Activated naive CD4-positive, alpha-beta T cell treated with anti-CD3 and anti-CD28 coated beads, Interleukin-2, amount 10 ng/mL, durations not matched to agents 7 days and 5 days (primary cell): Measurements from ENCODE around the gene ATL2.
"Not testable (repeated sequence)": the region's sequence is repeated elsewhere in the genome, so short reads cannot be mapped to it uniquely, and the experiment has no call there.

Source experiments
- CTCF ChIA-PET: fragments of 350-600 bp; sonication (Branson Sonifier 250); formaldehyde crosslinking; loops from one replicate; lab custom pipeline; 2021; ENCODE audit warnings: antibody characterized with exemption; lab: Charles Lee
- DNase-seq: peaks from one replicate; pipeline ENCODE4 v3.0.0-alpha.2; 2020
- H3K27ac Mint-ChIP-seq: one replicate; pipeline ENCODE4 v1.8.0; 2021; ENCODE audit warnings: mild to moderate bottlenecking, moderate library complexity, mixed read lengths
- H3K27me3 Mint-ChIP-seq: one replicate; pipeline ENCODE4 v1.8.0; 2021; ENCODE audit warnings: mild to moderate bottlenecking, mixed read lengths
- H3K36me3 Mint-ChIP-seq: one replicate; pipeline ENCODE4 v1.8.0; 2021; ENCODE audit warnings: mixed read lengths
- H3K4me1 Mint-ChIP-seq: one replicate; pipeline ENCODE4 v1.8.0; 2021; ENCODE audit warnings: mixed read lengths
- H3K4me3 Mint-ChIP-seq: one replicate; pipeline ENCODE4 v1.8.0; 2021; ENCODE audit warnings: mild to moderate bottlenecking, moderate library complexity, mixed read lengths
- H3K9me3 Mint-ChIP-seq: one replicate; pipeline ENCODE4 v1.8.0; 2021; ENCODE audit warnings: mixed read lengths

ATL2 gene

GRCh38 chr2:38330754-38331153 lies 46.3 kb downstream of the ATL2 start:
- CTCF ChIA-PET, result no interaction called here
- H3K4me3 Mint-ChIP-seq, result no peak overlapping the region
- peaks cover 11% of the 10 kb centered on the region for H3K9me3 Mint-ChIP-seq
- DNase-seq, result no peak
- H3K36me3 Mint-ChIP-seq, result peaks cover 40% of the 10 kb centered on the region
- H3K27ac Mint-ChIP-seq, result no peak overlapping the region
- no peaks in the 10 kb centered on the region for H3K27me3 Mint-ChIP-seq
- peaks cover 15% of the 10 kb centered on the region for H3K4me1 Mint-ChIP-seq

GRCh38 chr2:38327580-38327979 lies 49.5 kb downstream of the ATL2 start:
- CTCF ChIA-PET, result interaction anchor here (0.6 kb wide), 1 partner anchor 140 kb away, joined by 3 read pairs; no protein-coding TSS in a partner anchor

GRCh38 chr2:38323623-38324022 lies 53.5 kb downstream of the ATL2 start:
- Mint-ChIP-seq H3K4me3 (no peak overlapping the region), H3K9me3 (peaks cover 1% of the 10 kb centered on the region), H3K27me3 (no peaks in the 10 kb centered on the region), H3K36me3 (peaks cover 13% of the 10 kb centered on the region), H3K27ac (no peak overlapping the region), H3K4me1 (peaks cover 15% of the 10 kb centered on the region)
- DNase-seq, result no peak
- CTCF ChIA-PET, result interaction anchor here (1.4 kb wide), 1 partner anchor 184 kb away, joined by 3 read pairs; no protein-coding TSS in a partner anchor

More at GRCh38 chr2:38327580-38327979, 49.5 kb downstream of the ATL2 start:
- no peak for DNase-seq
- Mint-ChIP-seq H3K4me3 (no peak overlapping the region), H3K27me3 (no peaks in the 10 kb centered on the region), H3K36me3 (peaks cover 34% of the 10 kb centered on the region), H3K4me1 (peaks cover 17% of the 10 kb centered on the region), H3K27ac (no peak overlapping the region), H3K9me3 (peaks cover 11% of the 10 kb centered on the region)

- Mint-ChIP-seq H3K4me1 (peaks cover 10% of the 10 kb centered on the region), H3K27me3 (no peaks in the 10 kb centered on the region), H3K4me3 (no peak overlapping the region), H3K9me3 (no peaks in the 10 kb centered on the region), H3K36me3 (peaks cover 10% of the 10 kb centered on the region), H3K27ac (no peak overlapping the region)
- CTCF ChIA-PET, result interaction anchor here (1.0 kb wide), 1 partner anchor 54 kb away, joined by 3 read pairs; no protein-coding TSS in a partner anchor
- DNase-seq, result no peak
These were observed 54.7 kb downstream of the ATL2 start for GRCh38 chr2:38322224-38322914.

- not testable (repeated sequence) for H3K4me3 Mint-ChIP-seq, H3K4me1 Mint-ChIP-seq, H3K27me3 Mint-ChIP-seq, DNase-seq, H3K9me3 Mint-ChIP-seq
- peak overlapping the region; percentile 53 for H3K27ac Mint-ChIP-seq
- peaks cover 16% of the 10 kb centered on the region for H3K36me3 Mint-ChIP-seq
- CTCF ChIA-PET, result interaction anchor here (0.6 to 7.7 kb wide), 2 partner anchors 33 to 192 kb away, joined by 5 to 131 read pairs; no protein-coding TSS in a partner anchor
These were observed 57.8 kb downstream of the ATL2 start for GRCh38 chr2:38319240-38319639.

- no peak overlapping the region for H3K27ac Mint-ChIP-seq
- H3K27me3 Mint-ChIP-seq, result no peaks in the 10 kb centered on the region
- H3K4me1 Mint-ChIP-seq, result peaks cover 2% of the 10 kb centered on the region
- H3K9me3 Mint-ChIP-seq, result no peaks in the 10 kb centered on the region
- no peak for DNase-seq
- H3K4me3 Mint-ChIP-seq, result no peak overlapping the region
- CTCF ChIA-PET, result interaction anchor here (0.7 to 7.7 kb wide), 4 partner anchors 41 to 426 kb away, joined by 3 to 131 read pairs (median 12); partner anchors contain the start of gene ATL2
- peaks cover 24% of the 10 kb centered on the region for H3K36me3 Mint-ChIP-seq
These were observed 59.3 kb downstream of the ATL2 start for GRCh38 chr2:38317725-38318124.

- DNase-seq, result no peak
- peaks cover 36% of the 10 kb centered on the region for H3K36me3 Mint-ChIP-seq
- H3K27ac Mint-ChIP-seq, result no peak overlapping the region
- CTCF ChIA-PET, result interaction anchor here (0.7 to 7.7 kb wide), 25 partner anchors 8 to 428 kb away, joined by 3 to 131 read pairs (median 3); partner anchors contain the start of gene ATL2
- no peaks in the 10 kb centered on the region for H3K27me3 Mint-ChIP-seq
- peaks cover 2% of the 10 kb centered on the region for H3K4me1 Mint-ChIP-seq
- H3K9me3 Mint-ChIP-seq, result no peaks in the 10 kb centered on the region
- H3K4me3 Mint-ChIP-seq, result no peak overlapping the region
These were observed 61.3 kb downstream of the ATL2 start for GRCh38 chr2:38315707-38316333.

- DNase-seq, result no peak
- Mint-ChIP-seq H3K27ac (no peak overlapping the region), H3K9me3 (no peaks in the 10 kb centered on the region), H3K4me3 (no peak overlapping the region), H3K36me3 (peaks cover 60% of the 10 kb centered on the region), H3K27me3 (no peaks in the 10 kb centered on the region), H3K4me1 (peaks cover 17% of the 10 kb centered on the region)
- CTCF ChIA-PET, result no interaction called here
These were observed 68.3 kb downstream of the ATL2 start for GRCh38 chr2:38308821-38309220.

GRCh38 chr2:38301969-38302702 lies 74.9 kb downstream of the ATL2 start:
- Mint-ChIP-seq H3K4me1 (peaks cover 42% of the 10 kb centered on the region), H3K27ac (no peak overlapping the region), H3K36me3 (peaks cover 68% of the 10 kb centered on the region), H3K27me3 (no peaks in the 10 kb centered on the region), H3K9me3 (no peaks in the 10 kb centered on the region), H3K4me3 (no peak overlapping the region)
- DNase-seq, result no peak
- CTCF ChIA-PET, result interaction anchor here (2.1 kb wide), 1 partner anchor 206 kb away, joined by 6 read pairs; no protein-coding TSS in a partner anchor

- Mint-ChIP-seq H3K36me3 (peaks cover 71% of the 10 kb centered on the region), H3K27ac (no peak overlapping the region), H3K4me1 (peaks cover 42% of the 10 kb centered on the region), H3K4me3 (no peak overlapping the region), H3K27me3 (no peaks in the 10 kb centered on the region), H3K9me3 (no peaks in the 10 kb centered on the region)
- DNase-seq, result peak; percentile 53
- CTCF ChIA-PET, result interaction anchor here (2.1 kb wide), 1 partner anchor 207 kb away, joined by 6 read pairs; no protein-coding TSS in a partner anchor
These were observed 75.6 kb downstream of the ATL2 start for GRCh38 chr2:38301340-38301968.

- Mint-ChIP-seq H3K4me1 (peaks cover 24% of the 10 kb centered on the region), H3K27me3 (no peaks in the 10 kb centered on the region), H3K9me3 (no peaks in the 10 kb centered on the region), H3K36me3 (peaks cover 58% of the 10 kb centered on the region), H3K4me3 (no peak overlapping the region), H3K27ac (no peak overlapping the region)
- DNase-seq, result no peak
- CTCF ChIA-PET, result no interaction called here
These were observed 78.5 kb downstream of the ATL2 start for GRCh38 chr2:38298539-38298938.

GRCh38 chr2:38296197-38296780 lies 80.8 kb downstream of the ATL2 start:
- H3K36me3 Mint-ChIP-seq, result peaks cover 43% of the 10 kb centered on the region
- no peaks in the 10 kb centered on the region for H3K27me3 Mint-ChIP-seq
- H3K9me3 Mint-ChIP-seq, result no peaks in the 10 kb centered on the region
- H3K27ac Mint-ChIP-seq, result no peak overlapping the region
- CTCF ChIA-PET, result interaction anchor here (0.9 to 1.0 kb wide), 2 partner anchors 19 to 228 kb away, joined by 4 read pairs; no protein-coding TSS in a partner anchor
- peaks cover 5% of the 10 kb centered on the region for H3K4me1 Mint-ChIP-seq
- no peak for DNase-seq
- no peak overlapping the region for H3K4me3 Mint-ChIP-seq

GRCh38 chr2:38294597-38294996 lies 82.5 kb downstream of the ATL2 start:
- H3K27ac Mint-ChIP-seq, result no peak overlapping the region
- no peaks in the 10 kb centered on the region for H3K9me3 Mint-ChIP-seq
- DNase-seq, result no peak
- peaks cover 34% of the 10 kb centered on the region for H3K36me3 Mint-ChIP-seq
- H3K4me1 Mint-ChIP-seq, result no peaks in the 10 kb centered on the region
- H3K4me3 Mint-ChIP-seq, result no peak overlapping the region
- H3K27me3 Mint-ChIP-seq, result no peaks in the 10 kb centered on the region
- CTCF ChIA-PET, result no interaction called here
